T-helper 2 cell treated with Interferon-gamma antibody and Interleukin-4, amounts not matched to agents 5 μg/mL and 100 μg/mL, for 36 hours (primary cell): Measurements from ENCODE around the gene ZMIZ1.
A peak's percentile ranks its signal among the peaks of the same experiment; 100 is the strongest.

ENCODE experiments used
- DNase-seq: peaks from one replicate; pipeline ENCODE4 v3.0.0; 2021; ENCODE audit warnings: low spot score
- H3K27ac Mint-ChIP-seq: one replicate; pipeline ENCODE4 v1.8.0; 2021; ENCODE audit warnings: mild to moderate bottlenecking, mixed read lengths
- H3K27me3 Mint-ChIP-seq: one replicate; pipeline ENCODE4 v1.8.0; 2021; ENCODE audit warnings: low read depth, mixed read lengths
- H3K36me3 Mint-ChIP-seq: one replicate; pipeline ENCODE4 v1.8.0; 2021; ENCODE audit warnings: low read depth, mixed read lengths
- H3K4me1 Mint-ChIP-seq: one replicate; pipeline ENCODE4 v1.8.0; 2021; ENCODE audit warnings: low read depth, mixed read lengths
- H3K4me3 Mint-ChIP-seq: one replicate; pipeline ENCODE4 v1.8.0; 2022; ENCODE audit warnings: mild to moderate bottlenecking, moderate library complexity, mixed read lengths
- H3K9me3 Mint-ChIP-seq: one replicate; pipeline ENCODE4 v1.8.0; 2021; ENCODE audit warnings: mixed read lengths

The ZMIZ1 gene

DNA sequence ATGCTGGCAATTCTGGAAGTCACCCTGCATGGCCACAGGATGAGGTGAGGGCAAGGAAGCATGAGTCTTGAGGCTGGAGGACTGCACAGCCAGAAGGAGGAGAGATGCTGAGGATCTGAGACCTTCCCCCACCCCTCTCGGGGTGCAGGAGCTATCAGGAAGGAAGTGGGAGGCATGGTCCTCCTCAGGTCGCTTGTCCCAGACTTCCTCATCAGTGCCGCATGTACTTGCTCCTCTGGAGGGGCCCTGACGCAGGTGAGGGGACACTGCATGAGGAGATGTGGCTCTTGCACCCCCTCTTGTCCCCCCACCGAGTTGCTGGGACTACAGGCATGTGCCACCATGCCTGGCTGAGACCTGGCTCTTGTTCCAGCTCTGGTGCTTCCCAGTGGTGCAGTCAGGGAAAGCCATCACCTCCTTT, 5.7 kb upstream of the ZMIZ1 start:
- Mint-ChIP-seq H3K27ac (no peak overlapping the region), H3K27me3 (peaks cover 7% of the 10 kb centered on the region), H3K4me3 (no peak overlapping the region), H3K9me3 (no peaks in the 10 kb centered on the region), H3K36me3 (no peaks in the 10 kb centered on the region), H3K4me1 (peaks cover 36% of the 10 kb centered on the region)
- DNase-seq, result no peak

- Mint-ChIP-seq H3K36me3 (no peaks in the 10 kb centered on the region), H3K9me3 (no peaks in the 10 kb centered on the region), H3K27me3 (peaks cover 7% of the 10 kb centered on the region), H3K27ac (peak overlapping the region; percentile 60), H3K4me3 (peak overlapping the region; percentile 25), H3K4me1 (peaks cover 38% of the 10 kb centered on the region)
- no peak for DNase-seq
Measured at GRCh38 chr10:79063661-79064492, 4.9 kb upstream of the ZMIZ1 start.

GRCh38 chr10:79065091-79065551, 3.6 kb upstream of the ZMIZ1 start:
- peaks cover 38% of the 10 kb centered on the region for H3K4me1 Mint-ChIP-seq
- no peaks in the 10 kb centered on the region for H3K9me3 Mint-ChIP-seq
- H3K27ac Mint-ChIP-seq, result peak overlapping the region; percentile 20
- peaks cover 4% of the 10 kb centered on the region for H3K27me3 Mint-ChIP-seq
- no peak for DNase-seq
- H3K4me3 Mint-ChIP-seq, result no peak overlapping the region
- H3K36me3 Mint-ChIP-seq, result no peaks in the 10 kb centered on the region

- Mint-ChIP-seq H3K27me3 (peaks cover 2% of the 10 kb centered on the region), H3K9me3 (no peaks in the 10 kb centered on the region), H3K4me1 (peaks cover 38% of the 10 kb centered on the region), H3K4me3 (peak overlapping the region; percentile 84), H3K27ac (peak overlapping the region; percentile 24), H3K36me3 (no peaks in the 10 kb centered on the region)
- DNase-seq, result no peak
Measured at GRCh38 chr10:79065853-79066252, 2.9 kb upstream of the ZMIZ1 start.

- Mint-ChIP-seq H3K36me3 (no peaks in the 10 kb centered on the region), H3K9me3 (no peaks in the 10 kb centered on the region), H3K27me3 (peaks cover 9% of the 10 kb centered on the region), H3K4me3 (peak overlapping the region; percentile 84), H3K27ac (peak overlapping the region; percentile 36), H3K4me1 (peaks cover 44% of the 10 kb centered on the region)
- DNase-seq, result peak; percentile 12
Measured at GRCh38 chr10:79066411-79067240, 2.1 kb upstream of the ZMIZ1 start.

DNA sequence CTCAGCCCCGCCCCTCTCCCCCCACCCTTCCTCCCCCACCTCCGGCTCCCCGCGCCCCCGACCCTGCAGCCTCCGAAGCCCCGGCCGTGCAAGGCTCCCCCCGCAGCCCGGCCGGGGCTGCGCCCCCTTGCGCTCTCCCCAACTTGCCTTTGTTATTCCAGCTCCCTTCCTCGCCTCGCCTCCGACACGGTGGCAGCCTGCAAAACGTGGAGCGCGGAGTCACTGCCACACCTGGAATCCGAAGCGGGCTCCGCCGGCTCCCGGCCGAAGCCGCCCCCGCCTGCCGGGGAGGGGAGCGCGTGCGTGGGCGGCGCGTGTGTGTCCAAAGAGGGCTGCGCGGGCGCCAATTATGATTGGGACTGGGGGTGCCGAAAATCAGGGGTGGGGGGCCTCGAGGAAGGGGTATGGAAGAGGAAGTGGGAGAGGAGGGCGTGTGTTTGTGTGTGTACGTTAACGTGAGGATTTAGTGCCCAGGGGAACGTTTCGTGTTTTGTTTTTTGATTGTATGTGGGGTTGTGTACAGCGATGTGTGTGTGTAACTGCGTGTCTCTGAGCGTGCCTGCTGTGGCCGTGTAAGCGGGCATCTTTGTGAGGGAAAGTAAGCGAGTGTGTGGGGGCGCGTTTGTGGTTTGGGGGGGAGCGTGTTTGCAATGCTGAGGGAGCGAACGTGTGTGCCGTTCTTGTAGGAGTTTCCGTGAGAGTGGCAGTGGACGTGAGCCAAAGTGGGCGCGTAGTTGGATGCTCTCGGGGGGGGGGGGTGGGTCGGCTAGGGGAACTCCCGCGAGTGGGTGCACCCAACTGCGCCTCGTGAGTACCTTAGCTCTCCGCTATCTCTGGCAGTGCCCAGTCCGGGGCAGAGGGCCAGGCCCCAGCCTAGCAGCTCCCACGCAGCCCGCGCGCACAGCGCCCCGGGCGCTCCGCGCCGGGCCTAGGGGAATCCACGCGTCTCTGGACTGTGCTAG, 1.2 kb upstream of the ZMIZ1 start:
- Mint-ChIP-seq H3K27me3 (peaks cover 18% of the 10 kb centered on the region), H3K27ac (peak overlapping the region; percentile 86), H3K36me3 (no peaks in the 10 kb centered on the region), H3K4me3 (peak overlapping the region; percentile 84), H3K4me1 (peaks cover 42% of the 10 kb centered on the region), H3K9me3 (no peaks in the 10 kb centered on the region)
- peak; percentile 80 for DNase-seq

GRCh38 chr10:79068203-79068561, 584 bp upstream of the ZMIZ1 start:
- Mint-ChIP-seq H3K36me3 (no peaks in the 10 kb centered on the region), H3K4me1 (peaks cover 39% of the 10 kb centered on the region), H3K27me3 (peaks cover 24% of the 10 kb centered on the region), H3K9me3 (no peaks in the 10 kb centered on the region), H3K4me3 (peak overlapping the region; percentile 84), H3K27ac (no peak overlapping the region)
- peak; percentile 33 for DNase-seq

DNA sequence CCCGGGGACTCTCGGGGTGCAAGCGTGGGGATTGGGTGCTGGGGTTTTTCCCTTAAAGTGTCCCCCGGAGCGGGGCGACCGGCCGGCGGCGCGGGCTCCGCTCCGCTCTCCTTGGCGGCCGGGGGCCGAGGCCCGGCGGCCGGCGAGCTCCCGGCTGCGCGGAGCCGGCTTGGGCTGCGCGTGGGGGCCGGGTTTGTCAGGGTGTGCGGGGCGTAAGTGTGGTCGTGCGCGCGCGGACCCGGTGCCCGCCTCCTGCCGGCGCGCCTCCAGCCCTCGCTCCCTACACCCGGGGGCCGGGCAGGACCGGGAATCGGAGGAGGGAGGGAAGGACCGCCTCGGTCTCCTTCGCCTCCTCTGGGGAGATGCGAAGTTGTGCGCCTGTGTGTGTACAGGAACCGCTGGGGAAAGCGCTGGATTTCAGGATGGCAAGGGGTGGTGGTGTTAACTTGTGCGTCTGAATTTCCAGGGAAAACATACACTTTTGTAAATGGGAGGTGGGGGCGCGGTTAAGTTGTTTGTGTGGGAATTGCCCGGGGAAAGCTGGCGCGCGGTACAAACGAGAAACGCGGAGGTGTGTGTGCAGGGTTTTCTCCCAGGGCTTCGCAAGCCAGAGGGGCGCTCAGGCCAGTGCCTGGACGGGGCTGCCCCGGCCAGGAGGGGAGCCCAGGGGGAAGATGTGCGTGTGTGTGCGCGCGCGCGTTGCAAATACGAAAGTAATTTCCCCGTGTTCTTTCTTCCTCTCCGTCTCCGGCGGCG, 737 bp downstream of the ZMIZ1 start:
- H3K4me3 Mint-ChIP-seq, result peak overlapping the region; percentile 94
- peak overlapping the region; percentile 81 for H3K27ac Mint-ChIP-seq
- no peaks in the 10 kb centered on the region for H3K36me3 Mint-ChIP-seq
- peaks cover 28% of the 10 kb centered on the region for H3K4me1 Mint-ChIP-seq
- H3K9me3 Mint-ChIP-seq, result no peaks in the 10 kb centered on the region
- peak; percentile 54 for DNase-seq
- H3K27me3 Mint-ChIP-seq, result peaks cover 27% of the 10 kb centered on the region

- no peaks in the 10 kb centered on the region for H3K9me3 Mint-ChIP-seq
- no peak for DNase-seq
- peaks cover 27% of the 10 kb centered on the region for H3K27me3 Mint-ChIP-seq
- no peaks in the 10 kb centered on the region for H3K36me3 Mint-ChIP-seq
- H3K4me1 Mint-ChIP-seq, result peaks cover 22% of the 10 kb centered on the region
- peak overlapping the region; percentile 94 for H3K4me3 Mint-ChIP-seq
- H3K27ac Mint-ChIP-seq, result peak overlapping the region; percentile 81
Measured at GRCh38 chr10:79070081-79070605, 1.4 kb downstream of the ZMIZ1 start.

DNA sequence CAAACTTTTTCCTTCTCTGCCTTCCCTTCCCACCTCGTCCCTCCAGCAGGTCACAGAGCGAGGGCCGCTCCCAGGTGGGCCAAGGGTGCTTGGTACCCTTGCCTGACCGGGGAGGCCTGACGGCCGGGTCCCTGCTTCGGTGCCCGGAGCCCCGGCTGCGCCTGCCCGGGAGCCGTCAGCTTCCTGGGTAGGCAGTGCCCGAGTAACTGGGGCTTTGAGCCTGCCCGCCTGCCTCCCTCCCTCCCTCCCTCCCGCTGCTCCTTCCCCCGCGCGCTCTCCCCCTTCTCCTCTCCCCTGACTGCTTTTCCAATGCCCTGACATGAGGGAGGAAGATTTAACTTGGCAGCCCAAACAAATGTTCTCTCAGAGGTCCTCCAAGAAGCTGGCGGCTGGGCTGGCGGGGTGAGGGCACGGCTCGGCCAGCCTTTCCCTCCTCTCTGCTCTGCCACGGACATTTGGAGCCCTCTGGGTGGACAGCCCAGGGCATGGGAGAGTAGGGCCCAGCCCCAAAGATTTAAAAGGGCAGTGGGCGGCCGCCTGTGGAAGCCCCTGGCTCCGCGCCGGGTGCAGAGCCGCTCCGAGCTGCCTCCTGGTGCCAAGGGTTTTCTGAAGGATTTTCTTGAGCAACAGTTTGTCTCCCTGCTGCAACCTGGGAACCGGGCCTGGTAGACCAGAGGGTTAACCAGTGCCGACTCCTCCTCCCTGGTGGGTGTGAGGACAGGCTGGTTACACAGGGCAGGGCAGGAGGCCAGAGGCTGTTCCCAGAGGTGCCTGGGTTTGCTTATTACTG, 2.0 kb downstream of the ZMIZ1 start:
- peak overlapping the region; percentile 76 for H3K4me3 Mint-ChIP-seq
- no peaks in the 10 kb centered on the region for H3K9me3 Mint-ChIP-seq
- H3K27me3 Mint-ChIP-seq, result peaks cover 27% of the 10 kb centered on the region
- H3K36me3 Mint-ChIP-seq, result no peaks in the 10 kb centered on the region
- peak; percentile 15 for DNase-seq
- peak overlapping the region; percentile 45 for H3K27ac Mint-ChIP-seq
- peaks cover 17% of the 10 kb centered on the region for H3K4me1 Mint-ChIP-seq

DNA sequence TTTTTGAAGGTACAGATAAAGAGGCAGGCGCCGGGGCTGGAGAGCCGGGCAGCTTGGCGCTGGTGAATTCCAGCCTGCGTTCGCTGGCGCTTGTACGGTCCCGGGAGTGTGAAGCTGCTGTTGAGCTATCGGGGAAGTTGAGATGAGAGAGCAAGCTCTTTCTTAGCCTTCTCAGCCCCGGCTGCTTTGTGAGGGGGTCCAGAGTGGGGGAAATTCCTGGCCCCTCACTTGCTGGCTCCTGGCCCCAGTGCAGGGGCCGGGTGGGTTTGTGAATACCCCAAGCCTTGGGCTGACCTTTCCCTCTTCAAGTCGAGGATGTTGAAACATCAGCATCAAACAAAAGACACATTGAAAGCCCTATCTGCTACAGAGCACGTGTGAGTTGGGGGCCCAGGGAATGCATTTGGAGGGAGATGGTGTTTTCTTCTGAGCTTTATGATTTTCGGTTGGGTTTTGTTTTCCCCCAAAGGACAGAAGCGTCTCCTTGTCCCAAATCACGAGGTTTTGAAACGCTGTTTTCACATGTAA, 2.7 kb downstream of the ZMIZ1 start:
- H3K27ac Mint-ChIP-seq, result no peak overlapping the region
- no peaks in the 10 kb centered on the region for H3K36me3 Mint-ChIP-seq
- peaks cover 16% of the 10 kb centered on the region for H3K4me1 Mint-ChIP-seq
- peak overlapping the region; percentile 76 for H3K4me3 Mint-ChIP-seq
- no peaks in the 10 kb centered on the region for H3K9me3 Mint-ChIP-seq
- DNase-seq, result no peak
- peaks cover 27% of the 10 kb centered on the region for H3K27me3 Mint-ChIP-seq

- Mint-ChIP-seq H3K4me3 (peak overlapping the region; percentile 32), H3K27ac (no peak overlapping the region)
- DNase-seq, result no peak
Measured at GRCh38 chr10:79072041-79072441, 3.3 kb downstream of the ZMIZ1 start.

More at GRCh38 chr10:79072041-79072441, 3.3 kb downstream of the ZMIZ1 start:
- Mint-ChIP-seq H3K4me1 (peaks cover 15% of the 10 kb centered on the region), H3K9me3 (no peaks in the 10 kb centered on the region), H3K36me3 (no peaks in the 10 kb centered on the region), H3K27me3 (peaks cover 27% of the 10 kb centered on the region)
